Right atrium auricular region (tissue), 2 donors: Measurements from ENCODE around the gene SELENON. TPM values are rescaled to one million over a fixed set of nuclear protein-coding genes. Genes with fewer than 3 reads are reported as not detected.

Experiments
- DNase-seq: peaks from one replicate; pipeline ENCODE4 v3.0.0-alpha.2; 2019; ENCODE audit warnings: low spot score
- H3K27ac ChIP-seq, 2 donors: fragments of 200-600 bp; sonication (generic); 1 replicate in 1 of 2; 2 replicates in 1 of 2; pipeline ENCODE4 v1.5.1; 2016 to 2019
- H3K27me3 ChIP-seq, 2 donors: fragments of 200-600 bp; sonication (generic); one replicate each; pipeline versions ENCODE4 v1.5.1 to v1.6.0; 2017 to 2019
- H3K36me3 ChIP-seq: fragments of 200-600 bp; sonication (generic); one replicate; pipeline ENCODE4 v1.5.1; 2016
- H3K4me1 ChIP-seq, 2 donors: fragments of 200-600 bp; sonication (generic); one replicate each; pipeline versions ENCODE4 v1.5.1 to v1.6.0; 2017 to 2019
- H3K4me3 ChIP-seq, 2 donors: fragments of 200-600 bp; sonication (generic); 1 replicate in 1 of 2; 2 replicates in 1 of 2; pipeline ENCODE4 v1.5.1; 2017 to 2019; ENCODE audit warnings: mild to moderate bottlenecking in 1 of 2, moderate library complexity in 1 of 2
- H3K9me3 ChIP-seq, 2 donors: fragments of 200-600 bp; sonication (generic); one replicate each; pipeline ENCODE4 v1.5.1; 2019
- CTCF ChIP-seq, 2 donors: fragments of 200-600 bp; sonication (generic); IDR thresholded peaks; one replicate each; pipeline ENCODE4 v1.5.1; 2019; ENCODE audit warnings: antibody characterized with exemption in 2 of 2
- total RNA-seq, 2 donors: library from RNA; depleted of rRNA; stranded (reverse); fragments of >200 nt; gene quantifications; one replicate each; pipeline ENCODE4 v1.1.0, GENCODE V29; 2016

The SELENON gene
- total RNA-seq, 2 donors from 2014 or later, result 31.7 to 34.2 TPM

GRCh38 chr1:25831569-25832196 is 31.7 kb downstream of the SELENON start:
- DNase-seq, result no peak
- peaks cover 0 to 17% of the 10 kb centered on the region in 2 donors for H3K4me1 ChIP-seq
- no peak overlapping the region for H3K4me3 ChIP-seq
- H3K36me3 ChIP-seq, result peaks cover 76% of the 10 kb centered on the region
- TF ChIP-seq CTCF (IDR thresholded peaks at IDR 0.05), result no peak
- no peak overlapping the region for H3K27ac ChIP-seq
- H3K9me3 ChIP-seq, result no peaks in the 10 kb centered on the region
- no peaks in the 10 kb centered on the region for H3K27me3 ChIP-seq

- H3K27ac ChIP-seq, result no peak overlapping the region
- peaks cover 0 to 17% of the 10 kb centered on the region in 2 donors for H3K4me1 ChIP-seq
- H3K36me3 ChIP-seq, result peaks cover 68% of the 10 kb centered on the region
- DNase-seq, result no peak
- H3K27me3 ChIP-seq, result no peaks in the 10 kb centered on the region
- TF ChIP-seq CTCF (IDR thresholded peaks at IDR 0.05), result no peak
- no peaks in the 10 kb centered on the region for H3K9me3 ChIP-seq
- H3K4me3 ChIP-seq, result no peak overlapping the region
Observed at GRCh38 chr1:25832336-25833037, 32.5 kb downstream of the SELENON start.

- TF ChIP-seq CTCF (IDR thresholded peaks at IDR 0.05), result no peak
- Histone ChIP-seq H3K36me3 (peaks cover 62% of the 10 kb centered on the region), H3K27me3 (no peaks in the 10 kb centered on the region), H3K4me1 (peaks cover 0 to 17% of the 10 kb centered on the region in 2 donors), H3K27ac (no peak overlapping the region), H3K9me3 (no peaks in the 10 kb centered on the region), H3K4me3 (no peak overlapping the region)
- no peak for DNase-seq
Observed at GRCh38 chr1:25833158-25833557, 33.2 kb downstream of the SELENON start.

- H3K4me1 ChIP-seq, result peaks cover 0 to 17% of the 10 kb centered on the region in 2 donors
- no peaks in the 10 kb centered on the region for H3K9me3 ChIP-seq
- no peak overlapping the region for H3K27ac ChIP-seq
- H3K36me3 ChIP-seq, result peaks cover 44% of the 10 kb centered on the region
- DNase-seq, result no peak
- TF ChIP-seq CTCF (IDR thresholded peaks at IDR 0.05), result no peak
- H3K27me3 ChIP-seq, result no peaks in the 10 kb centered on the region
- no peak overlapping the region for H3K4me3 ChIP-seq
Observed at GRCh38 chr1:25834894-25835293, 34.9 kb downstream of the SELENON start.

GRCh38 chr1:25836695-25837094 is 36.7 kb downstream of the SELENON start:
- DNase-seq, result no peak
- no peak for TF ChIP-seq CTCF (IDR thresholded peaks at IDR 0.05)
- no peaks in the 10 kb centered on the region for H3K27me3 ChIP-seq
- H3K4me3 ChIP-seq, result no peak overlapping the region
- no peak overlapping the region for H3K27ac ChIP-seq
- peaks cover 0 to 17% of the 10 kb centered on the region in 2 donors for H3K4me1 ChIP-seq
- no peaks in the 10 kb centered on the region for H3K9me3 ChIP-seq
- peaks cover 26% of the 10 kb centered on the region for H3K36me3 ChIP-seq
